Testis (tissue), 2 donors: ENCODE measurements around the gene GINS2.

Experiments used
- POLR2A ChIP-seq: fragments of 450-650 bp; IDR thresholded peaks from one replicate; pipeline ENCODE4 v1.6.1; 2017; ENCODE audit warnings: antibody characterized with exemption, mild to moderate bottlenecking, moderate library complexity
- TF ChIP-seq, protein P1 (sequence below), 3 experiments: fragments of 450-650 bp in 2 of 3; fragments of 200-600 bp in 1 of 3; sonication (generic) in 1 of 3; IDR thresholded peaks; one replicate each; pipeline ENCODE4 v1.5.1; 2016 to 2019; ENCODE audit warnings: antibody characterized with exemption in 3 of 3, mild to moderate bottlenecking in 2 of 3, moderate library complexity in 1 of 3

DNA sequence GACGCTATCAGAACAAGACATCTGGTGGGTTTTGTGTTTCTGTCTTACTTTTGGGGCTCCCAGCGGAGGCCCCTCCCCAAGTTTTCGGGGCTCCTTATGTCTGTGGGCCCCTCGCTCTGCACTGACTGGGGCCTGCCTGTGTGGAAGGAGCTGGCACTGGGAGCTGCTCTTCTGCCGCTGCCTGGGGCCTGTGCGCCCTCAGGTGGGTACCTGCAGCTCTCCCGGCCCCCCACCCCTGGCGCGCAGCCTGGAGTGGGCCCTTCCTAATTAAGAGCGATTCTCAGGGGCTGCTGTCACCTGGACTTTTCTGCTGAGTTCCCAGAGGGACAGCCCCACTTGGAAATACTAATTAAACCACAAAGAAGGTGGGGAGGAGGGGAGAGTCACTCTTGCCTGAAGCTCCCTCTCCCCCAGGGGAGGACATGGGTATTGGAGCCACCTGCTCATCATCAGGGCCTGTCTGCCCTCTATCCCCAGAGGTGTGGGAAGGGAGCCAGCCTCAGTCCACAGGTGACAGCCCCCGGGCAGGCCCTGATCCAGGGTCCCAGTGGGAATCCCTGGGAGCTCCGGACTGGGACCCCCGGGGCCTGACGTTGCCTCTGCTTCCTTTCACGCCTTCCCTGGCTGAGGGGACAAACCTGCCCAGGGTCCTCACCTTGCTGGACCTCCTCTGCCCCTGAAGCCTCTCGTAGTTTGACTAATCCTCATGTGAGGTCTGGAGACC, 39.2 kb downstream of the GINS2 start:
- no peak for TF ChIP-seq POLR2A
- TF ChIP-seq, protein P1, sequence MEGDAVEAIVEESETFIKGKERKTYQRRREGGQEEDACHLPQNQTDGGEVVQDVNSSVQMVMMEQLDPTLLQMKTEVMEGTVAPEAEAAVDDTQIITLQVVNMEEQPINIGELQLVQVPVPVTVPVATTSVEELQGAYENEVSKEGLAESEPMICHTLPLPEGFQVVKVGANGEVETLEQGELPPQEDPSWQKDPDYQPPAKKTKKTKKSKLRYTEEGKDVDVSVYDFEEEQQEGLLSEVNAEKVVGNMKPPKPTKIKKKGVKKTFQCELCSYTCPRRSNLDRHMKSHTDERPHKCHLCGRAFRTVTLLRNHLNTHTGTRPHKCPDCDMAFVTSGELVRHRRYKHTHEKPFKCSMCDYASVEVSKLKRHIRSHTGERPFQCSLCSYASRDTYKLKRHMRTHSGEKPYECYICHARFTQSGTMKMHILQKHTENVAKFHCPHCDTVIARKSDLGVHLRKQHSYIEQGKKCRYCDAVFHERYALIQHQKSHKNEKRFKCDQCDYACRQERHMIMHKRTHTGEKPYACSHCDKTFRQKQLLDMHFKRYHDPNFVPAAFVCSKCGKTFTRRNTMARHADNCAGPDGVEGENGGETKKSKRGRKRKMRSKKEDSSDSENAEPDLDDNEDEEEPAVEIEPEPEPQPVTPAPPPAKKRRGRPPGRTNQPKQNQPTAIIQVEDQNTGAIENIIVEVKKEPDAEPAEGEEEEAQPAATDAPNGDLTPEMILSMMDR (IDR thresholded peaks at IDR 0.05): no peak
